Prostate gland (tissue), 2 donors: ENCODE data around the gene SELENOM. TPM values are rescaled to one million over a fixed set of nuclear protein-coding genes. Genes with fewer than 3 reads are reported as not detected.
A peak's percentile ranks its signal among the peaks of the same experiment; 100 is the strongest.

Experiments
- DNase-seq: peaks from one replicate; pipeline ENCODE4 v3.0.0-alpha.2; 2019; ENCODE audit warnings: low spot score
- H3K27ac ChIP-seq, 2 donors: fragments of 200-600 bp; sonication (generic); 2 replicates each; pipeline ENCODE4 v1.5.1; 2017 to 2019
- H3K27me3 ChIP-seq: fragments of 200-600 bp; sonication (generic); replicated peaks from 2 replicates; pipeline ENCODE4 v1.5.1; 2019; ENCODE audit not compliant: insufficient read depth
- H3K36me3 ChIP-seq, 2 donors: fragments of 200-600 bp; sonication (generic); 1 replicate in 1 of 2; 2 replicates in 1 of 2; pipeline versions ENCODE4 v1.5.1 to v1.8.1; 2017 to 2019
- H3K4me1 ChIP-seq: fragments of 200-600 bp; sonication (generic); replicated peaks from 2 replicates; pipeline ENCODE4 v1.5.1; 2019
- H3K4me3 ChIP-seq, 2 donors: fragments of 200-600 bp; sonication (generic); 2 replicates each; pipeline ENCODE4 v1.5.1; 2017 to 2019
- H3K9me3 ChIP-seq: fragments of 200-600 bp; sonication (generic); 2 replicates; pipeline ENCODE4 v1.5.1; 2017
- POLR2A ChIP-seq: fragments of 450-650 bp; IDR thresholded peaks from one replicate; pipeline ENCODE4 v1.6.1; 2016; ENCODE audit warnings: antibody characterized with exemption, mild to moderate bottlenecking
- POLR2AphosphoS5 ChIP-seq: sonication (generic); formaldehyde crosslinking; IDR thresholded peaks from one replicate; pipeline ENCODE4 v1.6.1; 2017; ENCODE audit warnings: antibody characterized with exemption
- WGBS: methylation state at CpG from one replicate; pipeline ENCODE4 v1.1.5; 2018; 5-methylcytosine and 5-hydroxymethylcytosine counted together
- intact Hi-C: fragments of 100-400 bp; cut with DNase I; formaldehyde crosslinking; loops from one replicate; pipeline ENCODE4 v1.14.2; 2022
- total RNA-seq, 2 donors: library from RNA; depleted of rRNA; stranded (reverse); fragments of >200 nt; gene quantifications; one replicate each; pipeline ENCODE4 v1.1.0, GENCODE V29; 2016
- TF ChIP-seq, protein P1 (sequence below), 4 experiments: fragments of 200-600 bp in 2 of 4; fragments of 450-650 bp in 2 of 4; sonication (generic) in 2 of 4; IDR thresholded peaks; 1 replicate in 3 of 4; 2 replicates in 1 of 4; pipeline ENCODE4 v1.5.1; 2016 to 2019; ENCODE audit warnings: antibody characterized with exemption in 4 of 4, mild to moderate bottlenecking in 2 of 4, moderate library complexity in 2 of 4

SELENOM gene
- total RNA-seq, 2 donors from 2014 or later = 382 to 434 TPM

DNA sequence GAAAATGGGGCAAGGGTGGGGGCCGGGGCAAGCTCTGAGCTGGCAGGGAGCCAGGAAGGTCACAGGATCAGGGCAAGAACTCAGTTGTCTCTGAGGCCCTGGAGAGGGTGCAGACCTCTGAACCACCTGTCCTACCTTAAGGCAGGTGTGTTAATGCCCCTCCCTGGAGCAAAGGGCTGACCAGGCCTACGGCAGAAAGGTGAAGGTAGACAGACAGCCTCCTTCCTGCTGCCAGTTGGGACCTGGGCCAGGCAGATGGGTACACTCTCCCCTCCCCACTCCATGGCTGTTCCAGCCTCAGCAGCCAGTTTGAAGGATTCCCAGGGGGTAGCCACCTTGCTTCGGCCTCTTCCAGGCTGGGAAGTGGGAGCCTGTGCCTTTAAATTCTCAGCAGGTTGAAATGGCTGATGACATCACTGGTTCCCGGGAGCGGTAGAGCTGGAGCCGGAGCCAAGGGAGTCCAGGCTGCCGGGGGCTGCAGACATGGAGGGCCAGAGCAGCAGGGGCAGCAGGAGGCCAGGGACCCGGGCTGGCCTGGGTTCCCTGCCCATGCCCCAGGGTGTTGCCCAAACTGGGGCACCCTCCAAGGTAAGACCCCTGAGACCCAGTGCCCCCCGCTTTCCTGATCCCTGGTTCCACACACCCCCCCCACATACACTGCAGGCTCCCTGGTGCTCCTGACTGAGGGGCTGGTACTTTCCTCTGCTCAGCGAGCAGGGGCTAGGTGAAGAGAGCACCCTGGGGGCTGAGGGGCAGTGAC, 15.3 kb upstream of the SELENOM start, which contains the start of gene INPP5J:
INPP5J (plus strand) TSS at position 435 of the 760 bp plus-strand sequence; CDS start at position 484, 49 bp downstream.
- Histone ChIP-seq H3K4me1 (peaks cover 12% of the 10 kb centered on the region), H3K27ac (peak within 1 kb of the TSS; percentile 28 to 60)
- 12% methylated on average over 5 of the region's 10 CpGs for WGBS

GRCh38 chr22:31122196-31122531, 14.8 kb upstream of the SELENOM start:
- Histone ChIP-seq H3K4me3 (no peak overlapping the region), H3K27ac (no peak overlapping the region)

More for the DNA sequence above, 15.3 kb upstream of the SELENOM start, which contains the start of gene INPP5J:
- H3K9me3 ChIP-seq = no peaks in the 10 kb centered on the region
- intact Hi-C loops = no loop called here
- peak within 1 kb of the TSS; percentile 33 to 39 for H3K4me3 ChIP-seq
- peak; percentile 55 for DNase-seq
- TF ChIP-seq POLR2AphosphoS5 (peak; percentile 27), POLR2A (peak; percentile 42)
- TF ChIP-seq, protein P1, sequence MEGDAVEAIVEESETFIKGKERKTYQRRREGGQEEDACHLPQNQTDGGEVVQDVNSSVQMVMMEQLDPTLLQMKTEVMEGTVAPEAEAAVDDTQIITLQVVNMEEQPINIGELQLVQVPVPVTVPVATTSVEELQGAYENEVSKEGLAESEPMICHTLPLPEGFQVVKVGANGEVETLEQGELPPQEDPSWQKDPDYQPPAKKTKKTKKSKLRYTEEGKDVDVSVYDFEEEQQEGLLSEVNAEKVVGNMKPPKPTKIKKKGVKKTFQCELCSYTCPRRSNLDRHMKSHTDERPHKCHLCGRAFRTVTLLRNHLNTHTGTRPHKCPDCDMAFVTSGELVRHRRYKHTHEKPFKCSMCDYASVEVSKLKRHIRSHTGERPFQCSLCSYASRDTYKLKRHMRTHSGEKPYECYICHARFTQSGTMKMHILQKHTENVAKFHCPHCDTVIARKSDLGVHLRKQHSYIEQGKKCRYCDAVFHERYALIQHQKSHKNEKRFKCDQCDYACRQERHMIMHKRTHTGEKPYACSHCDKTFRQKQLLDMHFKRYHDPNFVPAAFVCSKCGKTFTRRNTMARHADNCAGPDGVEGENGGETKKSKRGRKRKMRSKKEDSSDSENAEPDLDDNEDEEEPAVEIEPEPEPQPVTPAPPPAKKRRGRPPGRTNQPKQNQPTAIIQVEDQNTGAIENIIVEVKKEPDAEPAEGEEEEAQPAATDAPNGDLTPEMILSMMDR (IDR thresholded peaks at IDR 0.05) = no peak
- no peaks in the 10 kb centered on the region for H3K36me3 ChIP-seq
- H3K27me3 ChIP-seq = no peaks in the 10 kb centered on the region

GRCh38 chr22:31121403-31121802, 14.0 kb upstream of the SELENOM start:
- no peak for DNase-seq
- WGBS = 98% methylated on average over 4 of the region's 4 CpGs
- TF ChIP-seq POLR2AphosphoS5 (no peak), POLR2A (no peak)
- TF ChIP-seq, protein P1 (IDR thresholded peaks at IDR 0.05) = no peak
- Histone ChIP-seq H3K4me1 (peaks cover 12% of the 10 kb centered on the region), H3K4me3 (no peak overlapping the region), H3K9me3 (no peaks in the 10 kb centered on the region), H3K27me3 (no peaks in the 10 kb centered on the region), H3K36me3 (no peaks in the 10 kb centered on the region), H3K27ac (no peak overlapping the region)
- intact Hi-C loops = no loop called here

More at GRCh38 chr22:31122196-31122531, 14.8 kb upstream of the SELENOM start:
- Histone ChIP-seq H3K27me3 (no peaks in the 10 kb centered on the region), H3K9me3 (no peaks in the 10 kb centered on the region), H3K36me3 (no peaks in the 10 kb centered on the region), H3K4me1 (peaks cover 12% of the 10 kb centered on the region)
- 68% methylated on average over 2 of the region's 2 CpGs for WGBS
- intact Hi-C loops = no loop called here
- TF ChIP-seq POLR2AphosphoS5 (no peak), POLR2A (no peak)
- no peak for DNase-seq

- WGBS = 92% methylated on average over 1 of the region's 1 CpG
- intact Hi-C loops = no loop called here
- no peaks in the 10 kb centered on the region for H3K9me3 ChIP-seq
- DNase-seq = no peak
- H3K27me3 ChIP-seq = no peaks in the 10 kb centered on the region
- no peak overlapping the region for H3K27ac ChIP-seq
- no peaks in the 10 kb centered on the region for H3K36me3 ChIP-seq
- TF ChIP-seq, protein P1 (IDR thresholded peaks at IDR 0.05) = no peak
- no peak for TF ChIP-seq POLR2AphosphoS5
- no peak for TF ChIP-seq POLR2A
- no peak overlapping the region for H3K4me3 ChIP-seq
- H3K4me1 ChIP-seq = peaks cover 12% of the 10 kb centered on the region
Observed at GRCh38 chr22:31120642-31121041, 13.3 kb upstream of the SELENOM start.

GRCh38 chr22:31120230-31120629, 12.9 kb upstream of the SELENOM start:
- Histone ChIP-seq H3K4me3 (no peak overlapping the region), H3K4me1 (peaks cover 12% of the 10 kb centered on the region), H3K27ac (no peak overlapping the region), H3K27me3 (no peaks in the 10 kb centered on the region), H3K36me3 (no peaks in the 10 kb centered on the region), H3K9me3 (no peaks in the 10 kb centered on the region)
- TF ChIP-seq POLR2AphosphoS5 (no peak), POLR2A (no peak)
- TF ChIP-seq, protein P1 (IDR thresholded peaks at IDR 0.05) = no peak
- WGBS = 77% methylated on average over 5 of the region's 5 CpGs
- intact Hi-C loops = no loop called here
- no peak for DNase-seq
